Coronary artery (tissue), 2 donors: ENCODE measurements around the gene PTPA.

ENCODE experiments used
- DNase-seq: peaks from one replicate; pipeline ENCODE4 v3.0.0-alpha.2; 2017; ENCODE audit warnings: low spot score
- H3K27ac ChIP-seq, 2 donors: fragments of 200-600 bp; sonication (generic); one replicate each; pipeline ENCODE4 v1.5.1; 2016 to 2019
- H3K4me3 ChIP-seq: fragments of 200-600 bp; sonication (generic); 2 replicates; pipeline ENCODE4 v1.5.1; 2016; ENCODE audit warnings: mild to moderate bottlenecking, moderate library complexity
- CTCF ChIP-seq: fragments of 200-600 bp; sonication (generic); IDR thresholded peaks from one replicate; pipeline ENCODE4 v1.5.1; 2019; ENCODE audit warnings: antibody characterized with exemption

The PTPA gene

GRCh38 chr9:129102791-129103594 is 8.2 kb upstream of the PTPA start:
- Histone ChIP-seq H3K27ac (no peak overlapping the region), H3K4me3 (no peak overlapping the region)
- no peak for TF ChIP-seq CTCF
- DNase-seq = no peak

- no peak overlapping the region for H3K27ac ChIP-seq
- TF ChIP-seq CTCF = no peak
- no peak overlapping the region for H3K4me3 ChIP-seq
- DNase-seq = no peak
These were observed 7.6 kb upstream of the PTPA start for GRCh38 chr9:129103595-129103965.

GRCh38 chr9:129104051-129104450 is 7.2 kb upstream of the PTPA start:
- Histone ChIP-seq H3K27ac (no peak overlapping the region), H3K4me3 (no peak overlapping the region)
- no peak for TF ChIP-seq CTCF
- DNase-seq = no peak

GRCh38 chr9:129105857-129106694 is 5.1 kb upstream of the PTPA start:
- Histone ChIP-seq H3K4me3 (no peak overlapping the region), H3K27ac (no peak overlapping the region)
- no peak for TF ChIP-seq CTCF
- DNase-seq = no peak

- H3K4me3 ChIP-seq = no peak overlapping the region
- TF ChIP-seq CTCF = no peak
- no peak overlapping the region for H3K27ac ChIP-seq
- DNase-seq = no peak
These were observed 3.6 kb upstream of the PTPA start for GRCh38 chr9:129107651-129108050.

- H3K27ac ChIP-seq = no peak overlapping the region
- no peak overlapping the region for H3K4me3 ChIP-seq
- TF ChIP-seq CTCF = no peak
- DNase-seq = no peak
These were observed 3.0 kb upstream of the PTPA start for GRCh38 chr9:129108083-129108804.
